ENCODE data around the gene CFAP46. TPM values are rescaled to one million over a fixed set of nuclear protein-coding genes. Genes with fewer than 3 reads are reported as not detected.

Gene CFAP46
- total and polyA plus RNA-seq, 2 of the 8 experiments (the other 6 are each of a cell fraction or from before 2014, with no cell fraction given), result 2.6 to 4.8 TPM

DNA sequence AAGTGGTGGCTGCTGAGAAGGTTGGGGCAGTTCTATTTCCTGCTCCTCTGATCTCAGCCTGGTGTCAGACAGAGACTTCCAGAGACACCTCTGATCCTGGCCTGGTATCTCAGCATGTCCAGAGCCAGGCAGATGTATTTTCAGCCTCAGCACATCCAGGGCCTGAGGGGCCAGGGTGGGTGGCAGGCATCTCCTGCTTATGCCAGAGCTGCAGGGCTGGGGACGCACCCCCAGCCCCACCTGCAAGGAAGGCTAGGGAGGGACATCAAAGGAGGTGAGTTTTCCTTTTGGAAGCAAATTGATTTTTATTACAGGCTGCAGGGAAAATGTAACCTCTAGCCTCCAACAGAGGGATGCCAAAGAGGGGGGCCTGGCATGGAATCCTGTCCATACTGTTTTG is 36.7 kb downstream of the CFAP46 start:
- H2AK5ac ChIP-seq (ENCODE audit: low read depth, low read length), result no peak overlapping the region
- no peak overlapping the region for H2BK20ac ChIP-seq (ENCODE audit: low read length)
- TF ChIP-seq CHD1 (IDR thresholded peaks at IDR 0.05; ENCODE audit: low read depth, low read length), result no peak
- no peak overlapping the region for H3K18ac ChIP-seq (ENCODE audit: extremely low read depth, low read length)
- no peak overlapping the region for H4K91ac ChIP-seq (replicated peaks; ENCODE audit: insufficient read length, low read length)
- peaks cover 2 to 5% of the 10 kb centered on the region in 2 experiments; a peak in 3 of 4 replicates for H3K9me3 ChIP-seq (ENCODE audit: insufficient read depth in 2 of 2, low read depth in 1 of 2, low read length in 1 of 2)
- H4K5ac ChIP-seq (ENCODE audit: insufficient read length, low read depth, low read length), result no peak overlapping the region
- ChIA-PET CTCF (ENCODE audit: partially characterized antibody) (interaction anchor here (0.8 to 3.8 kb wide), 8 partner anchors 10 to 393 kb away, joined by 3 to 32 read pairs (median 10); no protein-coding TSS in a partner anchor), POLR2A (ENCODE audit: partially characterized antibody) (no interaction called here)
- FAIRE-seq (no peak), DNase-seq (ENCODE audit: low read depth in 1 of 2, low spot score in 2 of 2) (no peak)
- no peak overlapping the region for H2BK120ac ChIP-seq (replicated peaks; ENCODE audit: low read depth, low read length)
- H3K36me3 ChIP-seq (ENCODE audit: control insufficient read depth in 2 of 4, insufficient read depth in 4 of 4, low read length in 3 of 4), result no peaks in the 10 kb centered on the region
- no peak overlapping the region for H3K4me2 ChIP-seq (ENCODE audit: insufficient read depth in 1 of 2, low read depth in 2 of 2, low read length in 2 of 2)
- no peak overlapping the region for H3K4ac ChIP-seq (replicated peaks; ENCODE audit: insufficient read length, low read depth, low read length)
- H3K27me3 ChIP-seq (replicated peaks in 1 of 4; ENCODE audit: control insufficient read depth in 3 of 4, extremely low read depth in 1 of 4, insufficient read depth in 3 of 4, low read length in 3 of 4), result no peaks in the 10 kb centered on the region
- no peak overlapping the region for H3K4me3 ChIP-seq (ENCODE audit: extremely low read depth in 1 of 4, insufficient read depth in 2 of 4, low read depth in 3 of 4, low read length in 4 of 4)
- no peaks in the 10 kb centered on the region for H4K20me1 ChIP-seq (replicated peaks in 1 of 2; ENCODE audit: control insufficient read depth in 1 of 2, insufficient read depth in 2 of 2, low read length in 2 of 2)
- WGBS, 2 experiments (ENCODE audit: extremely low coverage in 1 of 2, insufficient coverage in 1 of 2, insufficient read length in 1 of 2, insufficient replicate concordance in 2 of 2, low coverage in 1 of 2, low lambda C conversion rate in 2 of 2, missing lambda C conversion rate in 1 of 2), result 83% methylated on average over 1 of the region's 1 CpG; no CpG with 5 or more reads in 1 of the 2 experiments
- no peaks in the 10 kb centered on the region for H3K79me1 ChIP-seq (ENCODE audit: low read depth, low read length)
- H3K14ac ChIP-seq (ENCODE audit: insufficient read length), result no peak overlapping the region
- no peak overlapping the region for H4K8ac ChIP-seq (ENCODE audit: extremely low read depth, insufficient read depth, low read length)
- no peaks in the 10 kb centered on the region for H3K79me2 ChIP-seq (ENCODE audit: control insufficient read depth in 1 of 2, insufficient read depth in 2 of 2, low read length in 2 of 2)
- peaks cover 3% of the 10 kb centered on the region; the same call in 1 of the 2 replicates for H3K23me2 ChIP-seq (ENCODE audit: low read depth, low read length)
- no peak overlapping the region for H3K56ac ChIP-seq (replicated peaks; ENCODE audit: insufficient read length, low read depth, low read length)
- peaks cover 0 to 10% (median 0%) of the 10 kb centered on the region in 4 experiments; a peak in 2 of 7 replicates for H3K4me1 ChIP-seq (replicated peaks in 1 of 4; ENCODE audit: control insufficient read depth in 3 of 4, insufficient read depth in 4 of 4, low read length in 3 of 4)
- no peak overlapping the region for H2AFZ ChIP-seq (ENCODE audit: low read length)
- no peak overlapping the region for H3K23ac ChIP-seq (ENCODE audit: insufficient read length)
- H2BK12ac ChIP-seq (ENCODE audit: low read depth, low read length), result no peak overlapping the region
- H2BK15ac ChIP-seq (ENCODE audit: low read length), result no peak overlapping the region
- no peak overlapping the region for H2BK5ac ChIP-seq (ENCODE audit: low read depth, low read length)
- H3K9ac ChIP-seq (replicated peaks in 1 of 4; ENCODE audit: extremely low read depth in 1 of 4, low read depth in 3 of 4, low read length in 3 of 4), result no peak overlapping the region
- H3K27ac ChIP-seq (ENCODE audit: low read depth, low read length), result no peak overlapping the region
